AG09309 (cell line): ENCODE results near the gene EEF1AKMT2.

Source experiments
- DNase-seq: peaks from one replicate; pipeline ENCODE4 v3.0.0-alpha.2; 2010; ENCODE audit warnings: low read depth
- H3K4me3 ChIP-seq: 2 replicates; pipeline ENCODE4 v1.5.1; 2011; ENCODE audit warnings: mild to moderate bottlenecking, low read depth, low read length, moderate library complexity; ENCODE audit not compliant: control insufficient read depth
- TF ChIP-seq, protein P1 (sequence below): IDR thresholded peaks from 2 replicates; pipeline ENCODE4 v1.5.1; 2011; ENCODE audit warnings: mild to moderate bottlenecking, low read depth, low read length, inconsistent platforms; ENCODE audit not compliant: insufficient read depth, control insufficient read depth; ENCODE audit errors: missing control alignments

Gene EEF1AKMT2

DNA sequence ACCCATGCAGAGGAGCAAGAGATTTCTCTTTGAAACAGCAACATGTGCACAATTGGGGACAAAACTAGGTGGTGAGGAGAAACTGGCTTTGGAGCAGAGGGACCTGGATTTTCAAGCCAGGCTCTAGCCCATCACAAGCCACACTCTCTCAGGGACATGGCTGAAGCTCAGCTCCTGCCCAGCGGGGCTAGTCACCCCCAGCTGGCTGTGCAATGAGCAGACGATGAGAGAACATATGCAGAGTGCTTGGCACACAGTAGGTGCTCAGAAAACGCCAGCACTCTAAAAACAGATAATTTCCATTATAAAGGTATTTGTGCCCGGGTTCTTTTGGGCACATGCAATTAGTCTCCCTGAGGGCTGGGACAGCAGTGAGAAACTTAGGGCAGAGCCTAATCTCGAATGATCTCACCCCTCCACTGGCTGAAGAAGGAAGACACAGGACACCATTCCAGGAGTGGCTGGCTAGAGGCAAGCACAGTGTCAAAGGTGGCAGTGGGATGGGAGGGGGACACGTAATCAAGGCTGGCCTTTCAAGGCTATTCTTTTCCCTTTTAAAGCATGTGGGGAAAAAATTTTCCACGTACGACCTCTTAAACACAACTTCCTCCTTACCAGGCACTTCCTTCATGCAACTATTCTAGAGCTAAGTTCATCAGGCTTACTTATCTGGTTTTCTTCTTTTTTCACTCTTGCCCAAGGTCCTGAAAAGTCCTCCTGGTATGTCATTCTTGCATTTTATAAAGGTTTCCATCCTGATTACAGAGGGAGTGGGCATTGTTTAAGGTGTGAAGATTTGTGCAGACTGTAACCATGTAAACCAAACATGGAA lies 62.6 kb downstream of the EEF1AKMT2 start:
- no peak overlapping the region for H3K4me3 ChIP-seq
- TF ChIP-seq, protein P1, sequence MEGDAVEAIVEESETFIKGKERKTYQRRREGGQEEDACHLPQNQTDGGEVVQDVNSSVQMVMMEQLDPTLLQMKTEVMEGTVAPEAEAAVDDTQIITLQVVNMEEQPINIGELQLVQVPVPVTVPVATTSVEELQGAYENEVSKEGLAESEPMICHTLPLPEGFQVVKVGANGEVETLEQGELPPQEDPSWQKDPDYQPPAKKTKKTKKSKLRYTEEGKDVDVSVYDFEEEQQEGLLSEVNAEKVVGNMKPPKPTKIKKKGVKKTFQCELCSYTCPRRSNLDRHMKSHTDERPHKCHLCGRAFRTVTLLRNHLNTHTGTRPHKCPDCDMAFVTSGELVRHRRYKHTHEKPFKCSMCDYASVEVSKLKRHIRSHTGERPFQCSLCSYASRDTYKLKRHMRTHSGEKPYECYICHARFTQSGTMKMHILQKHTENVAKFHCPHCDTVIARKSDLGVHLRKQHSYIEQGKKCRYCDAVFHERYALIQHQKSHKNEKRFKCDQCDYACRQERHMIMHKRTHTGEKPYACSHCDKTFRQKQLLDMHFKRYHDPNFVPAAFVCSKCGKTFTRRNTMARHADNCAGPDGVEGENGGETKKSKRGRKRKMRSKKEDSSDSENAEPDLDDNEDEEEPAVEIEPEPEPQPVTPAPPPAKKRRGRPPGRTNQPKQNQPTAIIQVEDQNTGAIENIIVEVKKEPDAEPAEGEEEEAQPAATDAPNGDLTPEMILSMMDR = no peak
- no peak for DNase-seq

DNA sequence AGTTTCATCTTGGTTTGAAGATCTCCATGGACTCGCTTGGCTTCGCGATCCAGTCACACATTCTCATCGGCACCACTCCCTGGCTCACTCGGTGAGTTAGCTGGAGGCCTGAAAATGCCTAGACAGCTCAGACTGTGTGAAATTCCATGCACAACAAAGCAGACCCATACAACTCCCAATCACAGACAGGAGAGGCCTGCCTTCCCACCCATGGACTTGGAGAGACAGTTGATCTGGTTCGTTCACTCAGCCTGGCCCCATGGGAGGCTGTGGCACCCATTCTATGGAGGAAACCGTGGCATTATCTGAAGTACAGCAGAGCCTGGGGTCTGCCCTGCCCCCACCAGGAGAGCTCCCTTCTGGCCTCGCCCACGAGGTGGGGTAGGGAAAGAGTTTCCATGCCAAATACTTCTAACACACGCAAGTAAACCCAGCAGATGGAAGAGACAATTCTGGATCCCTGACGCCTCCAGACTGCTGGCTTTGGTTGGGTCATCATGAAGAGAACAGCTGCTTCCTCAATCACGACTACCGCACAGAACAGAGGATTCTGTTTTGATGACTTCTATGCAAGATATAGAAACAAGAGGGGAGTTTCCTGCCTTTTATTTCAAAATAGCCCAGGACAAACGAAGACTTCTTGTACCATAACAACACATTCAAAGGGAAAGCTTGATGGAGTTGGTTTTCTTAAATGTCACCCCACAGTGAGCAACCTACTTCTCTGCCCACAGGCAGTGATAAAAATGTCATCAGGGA lies 63.4 kb downstream of the EEF1AKMT2 start:
- no peak for DNase-seq
- TF ChIP-seq, protein P1 = no peak
- no peak overlapping the region for H3K4me3 ChIP-seq

DNA sequence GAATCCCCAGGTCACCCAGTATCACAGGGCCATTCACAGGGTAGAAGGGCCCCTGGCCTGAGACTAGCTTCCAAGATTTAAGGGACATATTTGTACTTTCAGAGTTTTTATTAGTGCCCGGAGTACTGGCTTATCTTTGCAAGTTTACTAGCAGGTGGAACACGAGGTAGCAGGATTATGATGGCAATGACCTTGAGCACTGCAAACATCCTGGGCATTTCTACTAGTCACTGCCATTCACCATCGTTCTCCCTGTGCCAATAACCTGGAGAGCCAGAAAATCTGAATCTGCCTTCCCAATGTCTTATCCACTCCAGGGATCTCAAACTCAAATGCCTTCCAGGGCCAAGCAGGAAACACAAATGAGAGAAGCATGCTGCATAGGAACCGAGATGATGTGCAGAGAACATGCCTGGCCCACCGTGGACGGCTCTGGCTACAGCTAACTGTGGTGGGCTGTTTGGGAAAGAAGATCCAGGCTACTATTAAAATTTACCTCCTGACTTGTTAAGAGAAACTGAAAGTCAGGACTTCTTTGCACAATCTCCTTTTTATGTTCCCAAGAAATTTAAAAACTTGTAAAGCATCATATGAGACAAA lies 64.2 kb downstream of the EEF1AKMT2 start:
- TF ChIP-seq, protein P1 = no peak
- no peak for DNase-seq
- no peak overlapping the region for H3K4me3 ChIP-seq

DNA sequence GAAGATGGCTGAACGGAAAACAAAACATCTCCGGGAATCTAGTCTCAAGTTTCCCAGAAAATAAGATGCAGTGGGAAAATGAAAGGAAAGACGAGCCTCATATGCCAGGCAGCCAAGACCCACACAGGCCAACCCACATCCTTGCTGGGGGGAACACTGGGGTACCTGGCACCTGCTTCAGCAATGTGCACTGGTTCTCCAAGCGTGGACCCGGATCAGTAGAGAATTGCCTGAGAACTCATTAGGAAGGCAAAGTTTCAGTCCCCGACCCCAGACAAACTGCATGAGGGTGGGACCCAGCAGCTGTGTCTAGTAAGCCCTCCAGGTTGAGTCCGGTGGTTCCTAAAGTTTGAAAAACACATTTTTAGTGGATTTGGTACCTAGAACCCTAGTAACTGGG lies 65.9 kb downstream of the EEF1AKMT2 start:
- TF ChIP-seq, protein P1 = no peak
- no peak for DNase-seq
- H3K4me3 ChIP-seq = no peak overlapping the region

DNA sequence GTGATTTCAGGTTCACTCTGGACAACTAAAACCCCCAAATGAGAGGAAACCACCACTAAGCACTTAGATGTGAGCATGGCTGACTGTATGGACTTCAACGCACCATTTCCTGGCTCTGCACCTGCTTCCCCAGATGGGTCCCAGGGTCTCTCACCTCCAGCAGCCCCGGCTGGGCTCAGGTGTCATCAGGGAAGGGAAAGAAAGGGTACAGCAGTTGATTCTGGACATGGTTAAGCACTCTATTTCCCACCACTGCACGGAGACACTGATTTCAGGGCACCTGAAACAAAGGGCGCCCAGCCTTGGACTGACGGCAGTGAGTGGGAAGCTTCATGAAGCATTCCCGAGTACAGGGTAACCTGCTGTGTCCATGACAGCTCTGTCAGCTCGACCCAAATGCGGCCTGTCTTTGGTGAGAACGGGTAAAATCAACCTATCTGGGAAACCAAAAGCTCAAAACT lies 66.5 kb downstream of the EEF1AKMT2 start:
- no peak for DNase-seq
- TF ChIP-seq, protein P1 = no peak
- no peak overlapping the region for H3K4me3 ChIP-seq

DNA sequence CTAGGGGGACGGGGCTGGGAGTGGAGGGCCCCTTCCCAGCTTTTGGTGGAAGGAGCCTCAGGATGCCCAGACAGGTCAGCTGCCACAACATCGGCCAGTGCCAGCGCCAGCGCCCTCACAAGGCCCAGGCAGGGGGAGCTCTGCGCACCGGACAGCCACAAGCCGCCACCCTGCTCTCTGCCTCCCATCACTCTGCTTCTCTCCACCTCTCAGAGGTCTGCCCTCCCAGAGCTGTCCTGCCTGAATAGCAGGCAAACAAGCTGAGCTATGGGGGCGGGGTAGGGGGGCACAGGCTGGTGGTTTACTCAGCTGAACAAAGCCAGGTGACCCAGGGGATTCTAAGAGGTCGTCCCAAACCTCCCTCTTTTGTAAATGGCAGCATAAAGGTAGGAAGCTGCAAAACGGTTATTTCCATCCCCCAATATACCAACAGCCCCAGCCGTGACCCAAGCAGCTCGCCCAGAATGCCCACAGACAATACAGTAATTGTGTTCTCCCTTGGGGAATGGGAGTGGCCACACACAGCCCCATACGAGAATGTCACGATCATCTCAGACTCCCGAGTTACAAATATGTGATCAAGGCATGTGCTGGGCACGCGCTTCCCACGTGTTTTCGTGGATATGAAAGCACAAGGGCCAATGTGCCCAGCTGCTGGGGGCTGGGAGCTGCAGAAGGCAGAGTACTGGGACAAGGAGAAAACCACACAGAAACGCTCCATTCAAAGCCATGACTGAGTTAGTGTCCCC lies 67.2 kb downstream of the EEF1AKMT2 start:
- DNase-seq = no peak
- no peak overlapping the region for H3K4me3 ChIP-seq
- TF ChIP-seq, protein P1 = no peak
